ENCODE results near the gene CYB561.
"Not testable (repeated sequence)": the region's sequence is repeated elsewhere in the genome, so short reads cannot be mapped to it uniquely, and the experiment has no call there.

DNA sequence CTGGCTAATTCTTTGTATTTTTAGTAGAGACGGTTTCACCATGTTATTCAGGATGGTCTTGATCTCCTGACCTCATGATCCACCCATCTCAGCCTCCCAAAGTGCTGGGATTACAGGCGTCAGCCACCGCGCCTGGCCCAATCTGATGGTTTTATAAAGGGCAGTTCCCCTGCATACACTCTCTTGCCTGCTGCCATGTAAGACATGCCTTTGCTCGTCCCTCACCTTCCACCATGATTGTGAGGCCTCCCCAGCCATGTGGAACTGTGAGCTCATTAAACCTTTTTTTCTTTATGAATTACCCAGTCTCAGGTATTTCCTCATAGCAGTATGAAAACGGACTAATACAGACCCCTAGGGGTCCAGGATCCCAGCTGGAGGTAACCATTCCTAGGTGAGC, 22.0 kb upstream of the CYB561 start:
- TF ChIP-seq, protein P1, sequence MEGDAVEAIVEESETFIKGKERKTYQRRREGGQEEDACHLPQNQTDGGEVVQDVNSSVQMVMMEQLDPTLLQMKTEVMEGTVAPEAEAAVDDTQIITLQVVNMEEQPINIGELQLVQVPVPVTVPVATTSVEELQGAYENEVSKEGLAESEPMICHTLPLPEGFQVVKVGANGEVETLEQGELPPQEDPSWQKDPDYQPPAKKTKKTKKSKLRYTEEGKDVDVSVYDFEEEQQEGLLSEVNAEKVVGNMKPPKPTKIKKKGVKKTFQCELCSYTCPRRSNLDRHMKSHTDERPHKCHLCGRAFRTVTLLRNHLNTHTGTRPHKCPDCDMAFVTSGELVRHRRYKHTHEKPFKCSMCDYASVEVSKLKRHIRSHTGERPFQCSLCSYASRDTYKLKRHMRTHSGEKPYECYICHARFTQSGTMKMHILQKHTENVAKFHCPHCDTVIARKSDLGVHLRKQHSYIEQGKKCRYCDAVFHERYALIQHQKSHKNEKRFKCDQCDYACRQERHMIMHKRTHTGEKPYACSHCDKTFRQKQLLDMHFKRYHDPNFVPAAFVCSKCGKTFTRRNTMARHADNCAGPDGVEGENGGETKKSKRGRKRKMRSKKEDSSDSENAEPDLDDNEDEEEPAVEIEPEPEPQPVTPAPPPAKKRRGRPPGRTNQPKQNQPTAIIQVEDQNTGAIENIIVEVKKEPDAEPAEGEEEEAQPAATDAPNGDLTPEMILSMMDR (IDR thresholded peaks at IDR 0.05): not testable (repeated sequence)
- not testable (repeated sequence) for TF ChIP-seq POLR2AphosphoS5, POLR2A (IDR thresholded peaks at IDR 0.05)
